LNCAP (cell line): ENCODE measurements around the gene TEAD1.

Source experiments
- TF ChIP-seq, protein P1 (sequence below): fragments of 450-650 bp; IDR thresholded peaks from 2 replicates; pipeline ENCODE4 v1.5.1; 2017; ENCODE audit warnings: mild to moderate bottlenecking

Gene TEAD1

DNA sequence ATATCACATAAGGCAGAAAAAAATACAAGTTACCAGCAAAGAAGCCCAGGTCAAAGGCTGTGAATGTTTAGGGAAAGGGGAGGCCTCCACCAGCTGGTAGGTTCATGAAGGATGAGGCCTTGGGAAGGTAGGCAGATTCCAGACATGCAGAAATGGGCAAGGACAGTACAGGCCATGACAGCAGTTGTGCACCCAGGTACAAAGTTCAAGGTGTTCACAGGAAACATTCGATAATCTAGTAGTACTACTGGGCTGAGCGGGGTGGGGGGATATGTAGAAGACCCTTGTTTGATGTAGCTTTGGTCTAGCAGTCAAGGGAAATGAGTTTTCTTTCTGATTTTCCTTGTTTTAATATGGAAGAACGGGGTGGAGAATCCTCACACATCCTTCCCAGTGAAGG, 182.1 kb downstream of the TEAD1 start:
- TF ChIP-seq, protein P1, sequence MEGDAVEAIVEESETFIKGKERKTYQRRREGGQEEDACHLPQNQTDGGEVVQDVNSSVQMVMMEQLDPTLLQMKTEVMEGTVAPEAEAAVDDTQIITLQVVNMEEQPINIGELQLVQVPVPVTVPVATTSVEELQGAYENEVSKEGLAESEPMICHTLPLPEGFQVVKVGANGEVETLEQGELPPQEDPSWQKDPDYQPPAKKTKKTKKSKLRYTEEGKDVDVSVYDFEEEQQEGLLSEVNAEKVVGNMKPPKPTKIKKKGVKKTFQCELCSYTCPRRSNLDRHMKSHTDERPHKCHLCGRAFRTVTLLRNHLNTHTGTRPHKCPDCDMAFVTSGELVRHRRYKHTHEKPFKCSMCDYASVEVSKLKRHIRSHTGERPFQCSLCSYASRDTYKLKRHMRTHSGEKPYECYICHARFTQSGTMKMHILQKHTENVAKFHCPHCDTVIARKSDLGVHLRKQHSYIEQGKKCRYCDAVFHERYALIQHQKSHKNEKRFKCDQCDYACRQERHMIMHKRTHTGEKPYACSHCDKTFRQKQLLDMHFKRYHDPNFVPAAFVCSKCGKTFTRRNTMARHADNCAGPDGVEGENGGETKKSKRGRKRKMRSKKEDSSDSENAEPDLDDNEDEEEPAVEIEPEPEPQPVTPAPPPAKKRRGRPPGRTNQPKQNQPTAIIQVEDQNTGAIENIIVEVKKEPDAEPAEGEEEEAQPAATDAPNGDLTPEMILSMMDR = no peak

DNA sequence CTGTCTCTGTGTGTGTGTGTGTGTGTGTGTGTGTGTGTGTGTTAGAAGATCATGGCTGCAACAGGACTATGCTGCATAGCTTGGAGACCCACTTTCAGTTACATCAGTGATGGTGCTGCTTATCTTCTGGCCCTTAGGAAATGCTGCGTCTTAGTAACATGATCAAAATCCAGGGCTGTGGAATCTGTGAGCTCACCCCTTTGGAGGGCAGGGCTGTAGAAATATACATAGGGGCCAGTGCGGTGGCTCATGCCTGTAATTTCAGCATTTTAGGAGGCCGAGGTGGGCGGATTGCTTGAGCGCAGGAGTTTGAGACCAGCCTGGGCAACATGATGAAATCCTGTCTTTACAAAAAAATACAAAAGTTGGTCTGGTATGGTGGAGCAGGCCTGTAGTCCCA, 183.4 kb downstream of the TEAD1 start:
- TF ChIP-seq, protein P1 = no peak

DNA sequence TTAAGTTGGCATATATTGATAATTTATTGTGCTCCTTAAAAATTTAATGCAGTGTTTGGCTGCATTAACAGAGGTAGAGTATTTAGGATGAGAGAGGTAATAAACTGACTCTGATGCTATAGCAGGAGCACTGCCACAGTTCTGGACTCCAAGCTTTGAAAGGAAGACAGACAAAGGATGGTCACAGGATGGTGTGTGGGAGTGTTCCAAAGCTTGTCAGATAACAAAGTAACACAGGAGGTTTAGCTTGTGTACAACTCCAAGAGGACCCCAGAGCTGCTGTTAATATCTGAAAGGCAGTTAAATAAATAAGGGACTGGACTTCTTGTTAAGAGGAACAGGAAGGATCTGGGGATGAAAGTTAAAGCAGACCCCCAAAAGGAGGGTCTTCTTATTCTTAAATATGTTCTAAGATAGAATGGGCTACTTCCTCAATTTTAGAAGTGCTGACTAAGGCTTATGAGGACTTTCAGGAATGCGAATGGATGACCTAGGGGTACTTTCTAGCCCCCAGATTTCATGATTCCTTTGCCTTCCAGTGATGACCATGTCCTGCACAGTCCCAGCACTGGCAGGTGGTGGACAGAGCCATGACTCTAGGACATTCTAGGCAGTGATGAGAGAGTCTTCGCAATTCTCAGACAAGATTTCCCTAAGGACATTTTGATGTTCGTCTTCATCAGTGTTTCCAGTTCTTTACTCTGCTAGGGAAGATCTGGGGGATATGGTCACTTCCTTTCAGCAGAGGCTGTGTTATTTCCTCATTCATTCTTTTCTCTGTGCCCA, 185.8 kb downstream of the TEAD1 start:
- TF ChIP-seq, protein P1 = no peak

DNA sequence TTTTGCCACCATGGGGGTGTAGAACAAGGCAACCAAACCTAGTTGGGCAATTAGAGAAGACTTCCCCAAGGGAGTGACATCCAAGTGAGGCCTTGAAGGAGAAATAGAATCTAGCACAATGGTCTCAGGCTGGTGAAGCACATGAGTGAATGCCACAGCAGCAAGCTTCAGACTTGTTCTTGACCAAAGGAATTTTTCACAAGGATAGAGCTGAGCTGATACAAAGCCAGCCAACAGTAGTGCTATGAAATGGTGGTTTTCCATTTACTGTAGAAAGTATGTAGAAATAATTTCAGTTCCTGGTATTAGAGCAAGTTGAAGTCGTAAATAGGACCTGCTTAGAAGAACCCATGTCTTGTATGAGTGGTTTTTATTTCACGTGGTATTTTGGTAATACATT, 186.6 kb downstream of the TEAD1 start:
- TF ChIP-seq, protein P1 = no peak

DNA sequence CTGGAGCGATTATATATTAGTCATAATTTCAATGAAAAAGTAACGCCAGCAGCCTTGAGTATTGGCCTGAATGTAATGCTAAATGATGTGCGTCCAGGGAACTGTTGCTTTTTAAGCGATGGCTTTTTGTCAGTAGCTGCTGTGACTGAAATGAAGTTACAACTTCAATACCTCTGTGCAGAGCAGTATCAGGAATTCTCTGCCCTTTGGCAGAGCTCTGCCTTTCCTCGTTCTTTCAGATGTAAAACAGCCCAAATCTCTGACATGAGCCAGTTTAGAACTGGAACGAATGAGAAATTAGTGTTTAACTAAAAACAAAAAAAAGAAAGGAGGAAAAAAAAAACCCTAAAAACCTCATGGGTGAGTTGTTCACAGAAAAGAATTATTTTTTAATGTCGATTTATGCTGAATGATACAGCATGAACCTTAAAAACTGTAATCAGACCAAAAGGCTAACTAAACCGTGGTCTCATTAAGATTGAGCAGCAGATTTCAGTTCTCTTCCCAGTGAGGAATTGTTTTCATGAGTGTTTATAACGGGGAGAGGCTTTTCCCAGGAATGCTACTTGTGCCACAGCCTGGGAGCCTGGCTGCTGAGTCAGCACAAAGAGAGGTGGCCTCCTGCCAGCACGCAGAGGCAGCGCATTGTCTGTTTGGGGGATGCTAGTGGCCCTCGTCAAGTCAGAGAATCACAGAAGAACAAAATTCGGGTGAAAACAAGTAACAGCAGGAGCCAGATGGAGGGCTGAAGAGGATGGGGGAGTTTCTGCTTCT, 188.7 kb downstream of the TEAD1 start:
- TF ChIP-seq, protein P1 = no peak

- TF ChIP-seq, protein P1 = no peak
These were observed 189.4 kb downstream of the TEAD1 start for GRCh38 chr11:12863605-12864121.

DNA sequence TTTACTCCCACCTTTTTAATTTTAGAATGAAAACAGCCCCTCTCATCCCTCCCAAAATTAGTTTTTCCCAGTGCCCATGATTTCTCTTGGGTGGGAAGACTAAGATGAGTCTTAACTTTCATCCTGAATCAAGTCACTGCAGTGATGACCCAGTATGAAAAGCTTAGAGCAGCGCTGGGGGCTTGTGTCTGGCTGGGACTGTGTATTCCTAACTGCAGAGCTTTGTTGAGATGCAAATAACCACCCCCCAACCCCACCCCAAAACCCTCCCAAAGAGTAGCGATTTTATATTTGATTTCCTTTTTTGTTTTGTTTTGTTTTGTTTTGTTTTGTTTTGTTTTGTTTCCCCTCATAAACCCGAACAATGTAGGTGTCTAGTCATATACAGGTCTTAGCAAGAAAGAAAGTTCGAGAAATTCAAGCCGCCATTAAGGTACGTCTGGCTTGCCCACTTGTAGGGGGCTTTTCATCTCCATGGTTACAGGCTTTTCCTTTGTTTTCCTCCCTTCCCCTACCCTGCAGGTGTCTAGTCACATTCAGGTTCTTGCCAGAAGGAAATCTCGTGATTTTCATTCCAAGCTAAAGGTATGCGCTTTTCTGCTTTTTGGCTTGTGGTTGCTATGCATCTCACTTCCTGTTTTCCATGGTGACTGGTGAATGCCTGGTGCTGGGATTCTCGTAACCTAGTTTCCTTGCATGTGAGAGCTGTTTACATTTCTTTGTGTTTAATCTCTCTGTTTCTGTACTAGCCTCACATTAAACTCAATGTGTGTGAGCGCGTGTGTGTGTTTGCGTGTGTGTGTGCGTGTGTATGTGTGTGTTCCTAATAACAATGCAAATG, 190.3 kb downstream of the TEAD1 start:
- TF ChIP-seq, protein P1 = no peak
